Coronary artery (tissue), 2 donors: ENCODE results near the gene CLP1.

ENCODE experiments used
- DNase-seq: peaks from one replicate; pipeline ENCODE4 v3.0.0-alpha.2; 2017; ENCODE audit warnings: low spot score
- H3K27ac ChIP-seq, 2 donors: fragments of 200-600 bp; sonication (generic); one replicate each; pipeline ENCODE4 v1.5.1; 2016 to 2019
- H3K4me3 ChIP-seq: fragments of 200-600 bp; sonication (generic); 2 replicates; pipeline ENCODE4 v1.5.1; 2016; ENCODE audit warnings: mild to moderate bottlenecking, moderate library complexity
- TF ChIP-seq, protein P1 (sequence below): fragments of 200-600 bp; sonication (generic); IDR thresholded peaks from one replicate; pipeline ENCODE4 v1.5.1; 2019; ENCODE audit warnings: antibody characterized with exemption

Gene CLP1

GRCh38 chr11:57663975-57664374 lies 6.4 kb downstream of the CLP1 start:
- H3K27ac ChIP-seq, result no peak overlapping the region
- DNase-seq, result no peak
- TF ChIP-seq, protein P1, sequence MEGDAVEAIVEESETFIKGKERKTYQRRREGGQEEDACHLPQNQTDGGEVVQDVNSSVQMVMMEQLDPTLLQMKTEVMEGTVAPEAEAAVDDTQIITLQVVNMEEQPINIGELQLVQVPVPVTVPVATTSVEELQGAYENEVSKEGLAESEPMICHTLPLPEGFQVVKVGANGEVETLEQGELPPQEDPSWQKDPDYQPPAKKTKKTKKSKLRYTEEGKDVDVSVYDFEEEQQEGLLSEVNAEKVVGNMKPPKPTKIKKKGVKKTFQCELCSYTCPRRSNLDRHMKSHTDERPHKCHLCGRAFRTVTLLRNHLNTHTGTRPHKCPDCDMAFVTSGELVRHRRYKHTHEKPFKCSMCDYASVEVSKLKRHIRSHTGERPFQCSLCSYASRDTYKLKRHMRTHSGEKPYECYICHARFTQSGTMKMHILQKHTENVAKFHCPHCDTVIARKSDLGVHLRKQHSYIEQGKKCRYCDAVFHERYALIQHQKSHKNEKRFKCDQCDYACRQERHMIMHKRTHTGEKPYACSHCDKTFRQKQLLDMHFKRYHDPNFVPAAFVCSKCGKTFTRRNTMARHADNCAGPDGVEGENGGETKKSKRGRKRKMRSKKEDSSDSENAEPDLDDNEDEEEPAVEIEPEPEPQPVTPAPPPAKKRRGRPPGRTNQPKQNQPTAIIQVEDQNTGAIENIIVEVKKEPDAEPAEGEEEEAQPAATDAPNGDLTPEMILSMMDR, result no peak
- no peak overlapping the region for H3K4me3 ChIP-seq

DNA sequence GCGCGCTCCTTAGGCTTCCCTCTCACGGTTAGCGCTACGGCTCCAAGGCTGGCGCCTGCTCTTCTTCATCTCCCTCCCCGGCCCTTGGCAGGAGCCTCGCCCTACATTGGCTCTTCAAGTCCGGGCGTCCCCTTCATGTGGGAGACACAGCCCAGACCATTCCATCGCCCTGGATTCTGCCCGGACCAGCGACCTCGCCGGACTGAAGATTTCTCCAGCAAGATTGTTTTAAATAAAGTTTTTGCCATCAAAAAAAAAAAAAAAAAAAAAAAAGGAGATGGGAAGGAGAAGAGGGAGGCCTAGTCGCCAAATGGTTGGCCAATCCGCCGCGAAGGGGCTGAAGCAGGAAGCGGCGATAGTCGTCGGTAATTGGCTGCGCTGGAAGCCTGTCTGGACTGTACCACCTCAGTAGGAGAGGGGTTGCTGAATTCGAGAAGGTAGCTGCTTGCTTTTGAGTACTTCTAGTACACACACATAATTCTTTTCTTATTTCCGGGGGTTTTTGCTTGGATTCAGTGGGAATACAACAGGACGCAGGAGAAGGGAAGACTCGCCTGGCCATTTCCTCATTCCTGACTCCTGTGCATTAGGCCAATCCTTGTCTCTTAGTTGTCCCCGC lies 9.7 kb downstream of the CLP1 start:
- Histone ChIP-seq H3K27ac (peak overlapping the region; percentile 87 to 97), H3K4me3 (peak overlapping the region; percentile 87)
- TF ChIP-seq, protein P1, result no peak
- DNase-seq, result peak; percentile 98

- H3K4me3 ChIP-seq, result peak within 1 kb of the TSS; percentile 87
- TF ChIP-seq, protein P1, result peak; percentile 23
- peak within 1 kb of the TSS; percentile 87 to 97 for H3K27ac ChIP-seq
- peak; percentile 100 for DNase-seq
Observed at GRCh38 chr11:57667736-57668433, 10.3 kb downstream of the CLP1 start, which contains the start of gene ZDHHC5. Gene ZDHHC5, plus strand, starts transcription at chr11:57668114. Its CDS starts 4,977 bp downstream, at chr11:57673091.

- Histone ChIP-seq H3K4me3 (peak overlapping the region; percentile 87), H3K27ac (peak overlapping the region; percentile 87 to 97)
- TF ChIP-seq, protein P1, result no peak
- DNase-seq, result no peak
Observed at GRCh38 chr11:57668434-57668782, 10.8 kb downstream of the CLP1 start.

DNA sequence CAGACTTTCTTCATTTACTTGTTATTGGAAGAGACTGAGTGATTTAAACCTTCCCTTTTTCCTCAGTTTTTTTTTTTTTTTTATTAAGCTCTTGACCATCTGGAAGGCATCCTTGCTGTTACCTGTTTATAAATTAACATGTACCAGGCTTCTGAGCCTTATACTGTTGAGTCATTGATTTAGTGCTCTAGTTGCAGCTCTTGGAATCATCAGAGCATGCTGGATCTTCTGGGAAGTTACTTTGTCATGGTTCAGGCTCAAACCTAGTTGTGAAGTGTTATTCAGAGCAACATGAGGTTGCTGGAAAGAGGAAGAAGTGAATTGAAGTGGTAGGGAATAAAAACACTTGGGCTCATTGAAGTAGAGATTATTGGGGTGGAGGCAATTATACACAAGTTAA lies 16.7 kb downstream of the CLP1 start:
- TF ChIP-seq, protein P1, result no peak
- no peak for DNase-seq
- Histone ChIP-seq H3K4me3 (no peak overlapping the region), H3K27ac (no peak overlapping the region)

GRCh38 chr11:57675176-57675941 lies 17.8 kb downstream of the CLP1 start:
- no peak overlapping the region for H3K4me3 ChIP-seq
- no peak for DNase-seq
- no peak overlapping the region for H3K27ac ChIP-seq
- TF ChIP-seq, protein P1, result no peak
